CD4-positive, alpha-beta memory T cell (primary cell): ENCODE results near the gene RNF44. TPM values are rescaled to one million over a fixed set of nuclear protein-coding genes. Genes with fewer than 3 reads are reported as not detected.

ENCODE experiments used
- CTCF ChIA-PET: fragments of 350-600 bp; sonication (Branson Sonifier 250); formaldehyde crosslinking; loops from one replicate; lab custom pipeline; 2021; ENCODE audit warnings: inconsistent platforms; ENCODE audit not compliant: partially characterized antibody; lab: Charles Lee
- POLR2A ChIA-PET: fragments of 350-600 bp; sonication (Branson Sonifier 250); formaldehyde crosslinking; loops from one replicate; lab custom pipeline; 2021; ENCODE audit not compliant: partially characterized antibody; lab: Charles Lee
- DNase-seq, 5 donors: peaks; one replicate each; pipeline versions ENCODE4 v3.0.0 to v3.0.0-alpha.2; 2020 to 2022; ENCODE audit warnings: mixed read lengths in 1 of 5
- H3K27ac ChIP-seq: one replicate; pipeline ENCODE4 v1.7.0; 2013; ENCODE audit warnings: low read depth, low read length
- H3K27me3 ChIP-seq: 2 replicates; pipeline ENCODE4 v1.7.0; 2013; ENCODE audit warnings: mild to moderate bottlenecking, low read length, moderate library complexity; ENCODE audit not compliant: insufficient read depth
- H3K36me3 ChIP-seq: 2 replicates; pipeline ENCODE4 v1.7.0; 2013; ENCODE audit warnings: mild to moderate bottlenecking, low read length, moderate library complexity; ENCODE audit not compliant: insufficient read depth
- H3K4me1 ChIP-seq: 2 replicates; pipeline ENCODE4 v1.7.0; 2013; ENCODE audit warnings: mild to moderate bottlenecking, low read length, moderate library complexity; ENCODE audit not compliant: insufficient read depth
- H3K4me3 ChIP-seq, 2 donors: one replicate each; pipeline ENCODE4 v1.7.0; 2013; ENCODE audit warnings: low read length in 2 of 2, mild to moderate bottlenecking in 1 of 2
- H3K9me3 ChIP-seq, 2 donors: one replicate each; pipeline ENCODE4 v1.7.0; 2013; ENCODE audit warnings: low read length in 2 of 2, control low read depth in 1 of 2; ENCODE audit not compliant: control insufficient read depth in 1 of 2
- H3K27ac Mint-ChIP-seq, 7 donors: one replicate each; pipeline ENCODE4 v1.8.0; 2020 to 2021; ENCODE audit warnings: mixed read lengths in 7 of 7, mild to moderate bottlenecking in 6 of 7, inconsistent platforms in 3 of 7, moderate library complexity in 3 of 7
- H3K27me3 Mint-ChIP-seq, 2 donors: one replicate each; pipeline ENCODE4 v1.8.0; 2020 to 2021; ENCODE audit warnings: mixed read lengths in 2 of 2
- H3K36me3 Mint-ChIP-seq, 2 donors: one replicate each; pipeline ENCODE4 v1.8.0; 2020 to 2021; ENCODE audit warnings: mixed read lengths in 2 of 2, inconsistent platforms in 1 of 2, mild to moderate bottlenecking in 1 of 2
- H3K4me1 Mint-ChIP-seq, 4 donors: one replicate each; pipeline ENCODE4 v1.8.0; 2020 to 2021; ENCODE audit warnings: mixed read lengths in 4 of 4, mild to moderate bottlenecking in 1 of 4
- H3K4me3 Mint-ChIP-seq, 8 donors: one replicate each; pipeline ENCODE4 v1.8.0; 2020 to 2021; ENCODE audit warnings: mixed read lengths in 8 of 8, mild to moderate bottlenecking in 7 of 8, moderate library complexity in 6 of 8, inconsistent platforms in 3 of 8
- H3K9me3 Mint-ChIP-seq, 8 donors: one replicate each; pipeline ENCODE4 v1.8.0; 2020 to 2021; ENCODE audit warnings: mixed read lengths in 8 of 8, mild to moderate bottlenecking in 5 of 8, inconsistent platforms in 3 of 8, moderate library complexity in 1 of 8
- intact Hi-C: fragments of 100-400 bp; cut with micrococcal nuclease; formaldehyde crosslinking; loops from one replicate; pipeline ENCODE4 v1.15.1; 2023
- polyA plus RNA-seq, 2 donors: library from polyadenylated mRNA; unstranded; fragments of 300-500 nt; fragmentation: Illumina TruSeq; gene quantifications; one replicate each; pipeline ENCODE4 v1.2.3, GENCODE V29; 2021
- total RNA-seq, 2 experiments: library from RNA; stranded (reverse); gene quantifications; one replicate each; pipeline ENCODE4 v1.2.3, GENCODE V29; 2021

The RNF44 gene
- total and polyA plus RNA-seq, 4 experiments from 2014 or later: 1.1 to 262 (median 127) TPM

DNA sequence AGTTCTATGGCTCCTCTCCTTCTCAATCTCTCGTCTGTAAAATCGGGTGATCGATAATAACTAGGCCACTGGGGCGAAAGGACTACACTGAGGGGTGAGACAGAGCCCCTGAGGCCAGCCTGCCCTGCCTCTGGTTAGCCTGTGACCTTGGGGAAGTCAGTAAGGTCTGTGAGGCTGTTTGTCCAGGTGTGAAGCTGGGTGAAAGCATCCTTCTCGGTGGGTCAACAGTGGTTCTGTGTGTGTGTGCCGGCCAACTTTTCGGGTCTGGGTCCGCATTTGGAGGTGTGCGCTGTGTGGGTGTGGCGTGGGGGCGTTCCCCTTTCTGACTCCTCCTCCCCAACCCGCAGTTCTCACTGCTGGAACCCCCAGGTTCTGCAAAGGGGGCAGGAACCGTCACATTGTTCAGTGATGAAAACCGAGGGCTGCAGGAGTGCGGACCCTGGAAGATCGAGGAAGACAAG, 5.0 kb upstream of the RNF44 start:
- Mint-ChIP-seq H3K36me3 (peaks cover 0 to 14% of the 10 kb centered on the region in 2 donors), H3K4me1 (peaks cover 45 to 83% (median 59%) of the 10 kb centered on the region in 4 donors), H3K27ac (peak overlapping the region; percentile 95 to 100 (median 98)), H3K4me3 (peak overlapping the region; percentile 83 to 97 (median 92)), H3K9me3 (peaks cover 0 to 4% (median 0%) of the 10 kb centered on the region in 8 donors), H3K27me3 (no peaks in the 10 kb centered on the region)
- DNase-seq: peak; percentile 56 to 66 (median 62)
- peak overlapping the region; percentile 53 to 81 for H3K4me3 ChIP-seq
- intact Hi-C loops: no loop called here
- no peaks in the 10 kb centered on the region for H3K36me3 ChIP-seq
- no peaks in the 10 kb centered on the region for H3K27me3 ChIP-seq
- CTCF ChIA-PET: interaction anchor here (1.0 to 3.9 kb wide), 9 partner anchors 8 to 164 kb away, joined by 3 to 40 read pairs (median 11); partner anchors contain the start of gene FAF2
- peaks cover 66% of the 10 kb centered on the region for H3K4me1 ChIP-seq
- POLR2A ChIA-PET: interaction anchor here (0.9 to 20.1 kb wide), 13 partner anchors 12 to 190 kb away, joined by 3 to 533 read pairs (median 11); partner anchors contain the start of genes CLTB, FAF2, HIGD2A and KIAA1191
- no peaks in the 10 kb centered on the region for H3K9me3 ChIP-seq
- peak overlapping the region; percentile 86 for H3K27ac ChIP-seq

DNA sequence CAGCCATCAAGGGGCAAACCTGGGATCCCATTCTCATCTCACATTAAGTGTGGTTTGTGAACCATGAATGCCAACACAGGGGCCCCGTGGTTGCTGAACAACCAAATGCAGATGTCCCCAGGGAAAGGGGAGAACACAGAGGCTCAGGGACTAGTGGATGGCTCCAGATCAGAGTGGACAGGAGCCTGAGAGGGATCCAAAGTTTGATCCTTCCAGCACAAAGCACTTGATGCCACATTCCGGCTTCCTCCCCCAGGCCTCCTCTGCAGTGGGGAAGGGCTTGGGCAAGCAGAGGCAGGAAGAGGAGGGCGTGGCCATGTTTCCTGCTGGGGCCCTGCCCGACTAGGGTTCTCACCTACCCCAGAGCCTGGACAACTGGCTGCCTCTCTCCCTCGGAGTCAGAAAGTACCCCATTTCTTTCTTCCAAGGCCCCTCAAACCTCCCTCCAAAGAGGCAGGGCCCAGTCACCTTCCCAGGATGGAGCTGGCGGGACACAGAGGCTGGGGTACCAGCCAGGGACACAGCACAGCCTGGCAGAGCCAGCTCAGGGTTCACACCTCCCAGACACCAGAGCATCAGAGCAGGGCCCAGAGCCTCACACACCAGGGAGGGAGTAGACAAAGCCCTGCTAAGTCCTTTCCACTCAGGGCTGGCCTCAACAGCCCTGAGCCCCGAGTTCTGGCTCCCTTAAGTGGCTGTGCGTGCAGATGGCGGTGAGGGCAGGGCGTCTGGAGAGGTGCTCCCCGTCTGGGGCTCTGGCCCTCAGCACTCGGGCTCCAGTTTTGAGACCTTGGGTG, 4.3 kb upstream of the RNF44 start:
- CTCF ChIA-PET: interaction anchor here (1.4 to 3.9 kb wide), 4 partner anchors 11 to 164 kb away, joined by 3 to 40 read pairs (median 8); partner anchors contain the start of gene FAF2
- POLR2A ChIA-PET: interaction anchor here (0.7 to 20.1 kb wide), 12 partner anchors 12 to 189 kb away, joined by 3 to 533 read pairs (median 12); partner anchors contain the start of genes CLTB, FAF2, HIGD2A and KIAA1191
- intact Hi-C loops: no loop called here
- Mint-ChIP-seq H3K4me3 (peak overlapping the region; percentile 83 to 97 (median 92)), H3K9me3 (peaks cover 0 to 4% (median 0%) of the 10 kb centered on the region in 8 donors), H3K27me3 (no peaks in the 10 kb centered on the region), H3K4me1 (peaks cover 45 to 83% (median 59%) of the 10 kb centered on the region in 4 donors), H3K27ac (peak overlapping the region; percentile 95 to 100 (median 98)), H3K36me3 (peaks cover 0 to 16% of the 10 kb centered on the region in 2 donors)
- no peaks in the 10 kb centered on the region for H3K36me3 ChIP-seq
- peak; percentile 74 to 86 (median 78) for DNase-seq
- H3K27ac ChIP-seq: peak overlapping the region; percentile 86
- H3K9me3 ChIP-seq: no peaks in the 10 kb centered on the region
- peaks cover 66% of the 10 kb centered on the region for H3K4me1 ChIP-seq
- no peaks in the 10 kb centered on the region for H3K27me3 ChIP-seq
- H3K4me3 ChIP-seq: peak overlapping the region; percentile 53 to 81

DNA sequence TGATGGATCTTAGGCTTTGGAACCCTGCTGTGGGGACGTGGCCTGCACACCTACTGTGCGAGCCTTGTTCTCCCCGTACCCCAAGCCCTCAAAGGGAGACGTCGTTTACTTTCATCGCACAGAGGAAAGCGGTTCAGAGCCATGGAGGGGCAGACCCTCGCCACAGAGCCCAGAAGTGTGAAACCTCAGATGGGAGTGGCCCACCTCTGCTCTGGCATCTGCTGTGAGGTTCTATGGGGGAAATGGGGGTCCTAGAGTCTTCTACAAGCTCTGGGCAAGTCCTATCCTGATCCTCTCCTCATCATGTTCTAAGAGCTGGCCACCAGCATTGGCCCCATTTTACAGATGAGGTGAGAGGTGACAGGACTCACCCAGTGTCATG, 3.7 kb upstream of the RNF44 start:
- no peaks in the 10 kb centered on the region for H3K27me3 ChIP-seq
- H3K9me3 ChIP-seq: no peaks in the 10 kb centered on the region
- peak overlapping the region; percentile 53 to 81 for H3K4me3 ChIP-seq
- peak overlapping the region; percentile 83 to 97 (median 92) for H3K4me3 Mint-ChIP-seq
- H3K4me1 ChIP-seq: peaks cover 66% of the 10 kb centered on the region
- peaks cover 42 to 79% (median 55%) of the 10 kb centered on the region in 4 donors for H3K4me1 Mint-ChIP-seq
- ChIA-PET POLR2A (interaction anchor here (0.7 to 20.1 kb wide), 7 partner anchors 11 to 180 kb away, joined by 3 to 533 read pairs (median 22); partner anchors contain the start of genes CLTB, FAF2, KIAA1191 and RNF44), CTCF (interaction anchor here (2.0 to 3.9 kb wide), 2 partner anchors 11 to 93 kb away, joined by 11 to 40 read pairs; partner anchors contain the start of gene FAF2)
- H3K27me3 Mint-ChIP-seq: no peaks in the 10 kb centered on the region
- intact Hi-C loops: no loop called here
- H3K36me3 ChIP-seq: no peaks in the 10 kb centered on the region
- peak overlapping the region; percentile 86 for H3K27ac ChIP-seq
- peaks cover 0 to 4% (median 0%) of the 10 kb centered on the region in 8 donors for H3K9me3 Mint-ChIP-seq
- DNase-seq: peak in 4 of 5 donors; percentile 26 to 47 (median 38)
- peaks cover 0 to 20% of the 10 kb centered on the region in 2 donors for H3K36me3 Mint-ChIP-seq
- H3K27ac Mint-ChIP-seq: peak overlapping the region; percentile 95 to 100 (median 98)

DNA sequence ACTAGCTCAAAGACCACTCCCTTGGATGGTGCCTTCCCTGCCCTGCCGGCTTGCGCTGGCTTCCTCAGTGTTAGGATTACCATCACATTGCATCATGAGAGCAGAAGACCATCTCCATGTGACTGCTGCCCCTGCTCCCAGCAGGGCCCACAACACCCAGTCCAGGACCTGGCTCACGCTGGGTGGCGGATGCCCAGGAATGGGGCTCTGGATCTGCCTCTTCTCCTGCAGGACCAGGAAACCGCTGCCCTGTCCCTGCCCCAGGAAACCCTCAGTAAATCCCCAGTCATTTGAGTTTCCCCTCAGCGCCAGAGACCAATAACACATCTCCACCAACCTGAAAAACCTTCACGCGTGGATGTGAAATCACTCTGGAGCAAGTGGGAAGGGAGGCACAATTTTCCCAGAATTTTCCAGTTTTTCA, 3.3 kb upstream of the RNF44 start:
- Histone ChIP-seq H3K36me3 (no peaks in the 10 kb centered on the region), H3K27ac (peak overlapping the region; percentile 86), H3K4me3 (no peak overlapping the region), H3K4me1 (peaks cover 62% of the 10 kb centered on the region), H3K27me3 (no peaks in the 10 kb centered on the region), H3K9me3 (no peaks in the 10 kb centered on the region)
- CTCF ChIA-PET: interaction anchor here (0.7 to 3.9 kb wide), 4 partner anchors 10 to 125 kb away, joined by 3 to 40 read pairs (median 3); partner anchors contain the start of gene FAF2
- Mint-ChIP-seq H3K4me3 (peak overlapping the region; percentile 25 to 97 (median 90)), H3K27ac (peak overlapping the region; percentile 95 to 100 (median 98)), H3K9me3 (peaks cover 0 to 4% (median 0%) of the 10 kb centered on the region in 8 donors), H3K27me3 (no peaks in the 10 kb centered on the region), H3K36me3 (peaks cover 3 to 25% of the 10 kb centered on the region in 2 donors), H3K4me1 (peaks cover 42 to 80% (median 52%) of the 10 kb centered on the region in 4 donors)
- POLR2A ChIA-PET: interaction anchor here (1.7 to 20.1 kb wide), 5 partner anchors 11 to 179 kb away, joined by 4 to 533 read pairs (median 22); partner anchors contain the start of genes CLTB, FAF2, KIAA1191 and RNF44
- intact Hi-C loops: no loop called here
- DNase-seq: no peak

DNA sequence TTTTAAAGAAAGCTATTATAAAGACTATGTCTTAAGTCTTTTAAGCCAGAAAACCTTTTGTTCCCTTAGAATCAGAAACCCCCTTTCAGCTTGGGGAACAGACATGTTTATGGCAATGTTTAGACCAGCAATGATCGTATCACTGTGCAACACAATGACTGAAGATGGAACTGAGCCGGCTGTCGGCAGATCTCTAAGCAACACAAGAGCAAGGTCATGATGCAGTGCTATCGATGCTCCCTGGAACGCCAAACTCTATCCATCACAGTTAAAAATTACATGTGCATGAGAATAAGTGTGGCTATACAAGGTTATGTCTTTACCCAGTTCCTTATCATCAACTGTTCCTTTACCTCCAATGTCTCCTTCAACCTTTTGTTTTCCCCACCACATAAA, 1.8 kb upstream of the RNF44 start:
- H3K36me3 ChIP-seq: peaks cover 3% of the 10 kb centered on the region
- Mint-ChIP-seq H3K4me3 (peak overlapping the region in 1 of 8 donors; percentile 99), H3K27ac (peak overlapping the region; percentile 99 to 100 (median 100)), H3K36me3 (peaks cover 6 to 34% of the 10 kb centered on the region in 2 donors), H3K27me3 (no peaks in the 10 kb centered on the region), H3K9me3 (peaks cover 0 to 4% (median 0%) of the 10 kb centered on the region in 8 donors), H3K4me1 (peaks cover 47 to 81% (median 57%) of the 10 kb centered on the region in 4 donors)
- ChIA-PET CTCF (interaction anchor here (1.9 to 4.0 kb wide), 3 partner anchors 34 to 122 kb away, joined by 8 to 26 read pairs (median 25); partner anchors contain the start of genes CLTB and FAF2), POLR2A (interaction anchor here (1.3 to 20.1 kb wide), 8 partner anchors 4 to 150 kb away, joined by 3 to 533 read pairs (median 54); partner anchors contain the start of genes CDHR2, CLTB, FAF2 and RNF44)
- intact Hi-C loops: loop anchor here (5.0 kb wide), 2 partner anchors 47 to 468 kb away; partner anchors contain the start of gene UIMC1
- no peaks in the 10 kb centered on the region for H3K27me3 ChIP-seq
- H3K9me3 ChIP-seq: no peaks in the 10 kb centered on the region
- no peak overlapping the region for H3K27ac ChIP-seq
- H3K4me1 ChIP-seq: peaks cover 60% of the 10 kb centered on the region
- DNase-seq: no peak
- H3K4me3 ChIP-seq: no peak overlapping the region

DNA sequence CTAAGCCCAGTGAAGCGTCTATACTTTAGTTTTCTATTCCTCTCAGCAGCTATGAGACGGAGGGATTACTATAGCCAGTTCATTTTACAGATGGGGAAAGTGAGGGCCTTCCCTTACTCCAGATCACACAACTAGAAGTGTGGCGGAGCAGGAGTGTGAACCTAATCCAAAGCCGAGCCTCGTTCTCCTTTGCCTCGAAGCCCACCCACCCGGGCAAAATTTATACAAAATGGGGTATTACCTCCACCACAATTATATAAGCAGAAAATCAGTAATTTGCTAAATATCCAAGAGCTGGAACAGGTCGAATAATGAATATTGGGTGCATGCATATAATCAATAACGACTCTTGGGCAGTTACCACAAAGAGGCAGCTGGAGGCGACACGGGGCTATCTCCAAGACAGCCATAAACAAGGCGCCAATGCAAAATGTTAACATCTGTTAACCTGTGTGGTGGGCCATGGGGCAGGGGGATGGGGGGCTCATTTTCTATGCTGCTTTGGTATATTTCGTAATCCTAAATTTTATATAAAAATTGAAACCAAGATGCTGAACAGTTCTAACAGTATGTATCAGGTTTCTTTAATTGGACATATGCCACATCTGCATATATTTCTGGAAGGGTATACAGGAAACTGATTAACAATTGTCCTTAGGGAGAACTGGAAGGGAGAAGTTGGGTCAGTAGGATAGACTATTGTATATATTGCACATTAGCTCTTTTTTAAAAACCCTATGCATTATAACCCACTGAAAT, 1.2 kb upstream of the RNF44 start:
- peak overlapping the region; percentile 97 to 100 (median 98) for H3K4me3 Mint-ChIP-seq
- no peaks in the 10 kb centered on the region for H3K27me3 ChIP-seq
- peaks cover 0 to 5% (median 0%) of the 10 kb centered on the region in 8 donors for H3K9me3 Mint-ChIP-seq
- H3K4me3 ChIP-seq: peak overlapping the region; percentile 79 to 100
- no peaks in the 10 kb centered on the region for H3K27me3 Mint-ChIP-seq
- peaks cover 65% of the 10 kb centered on the region for H3K4me1 ChIP-seq
- intact Hi-C loops: loop anchor here (5.0 kb wide), 2 partner anchors 46 to 469 kb away; partner anchors contain the start of gene UIMC1
- H3K27ac ChIP-seq: peak overlapping the region; percentile 98
- ChIA-PET CTCF (interaction anchor here (0.7 to 4.0 kb wide), 8 partner anchors 9 to 122 kb away, joined by 3 to 26 read pairs (median 4); partner anchors contain the start of genes CLTB and FAF2), POLR2A (interaction anchor here (0.6 to 20.1 kb wide), 21 partner anchors 5 to 1017 kb away, joined by 3 to 533 read pairs (median 6); partner anchors contain the start of genes CDHR2, CLTB, FAF2 and GRK6)
- no peak for DNase-seq
- H3K4me1 Mint-ChIP-seq: peaks cover 52 to 81% (median 61%) of the 10 kb centered on the region in 4 donors
- H3K27ac Mint-ChIP-seq: peak overlapping the region; percentile 99 to 100 (median 100)
- H3K9me3 ChIP-seq: no peaks in the 10 kb centered on the region
- peaks cover 10 to 38% of the 10 kb centered on the region in 2 donors for H3K36me3 Mint-ChIP-seq
- peaks cover 3% of the 10 kb centered on the region for H3K36me3 ChIP-seq
